ENCODE data around the gene KBTBD12. TPM values are rescaled to one million over a fixed set of nuclear protein-coding genes. Genes with fewer than 3 reads are reported as not detected.
"Not testable (repeated sequence)": the region's sequence is repeated elsewhere in the genome, so short reads cannot be mapped to it uniquely, and the experiment has no call there.

KBTBD12 gene
- total and polyA plus RNA-seq, 2 donors (not counting 1 experiment from before 2014, with no cell fraction given): not detected

DNA sequence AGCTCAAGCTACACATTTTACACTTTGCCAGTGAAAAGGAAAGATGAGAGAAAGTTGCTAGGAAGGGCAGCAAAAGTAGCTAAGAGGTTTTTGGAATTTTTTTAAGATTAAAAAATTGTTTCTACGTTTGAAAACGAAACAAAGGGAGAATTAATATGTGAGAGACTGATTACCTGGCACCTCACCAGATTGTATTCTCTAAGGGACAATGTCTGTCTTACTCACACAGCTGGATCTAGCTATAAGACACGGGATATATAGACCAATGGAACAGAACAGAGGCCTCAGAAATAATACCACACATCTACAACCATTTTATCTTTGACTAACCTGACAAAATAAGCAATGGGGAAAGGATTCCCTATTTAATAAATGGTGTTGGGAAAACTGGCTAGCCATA, 9.5 kb upstream of the KBTBD12 start:
- no peak overlapping the region for H2AFZ ChIP-seq (ENCODE audit: low read length)
- H3K9me3 ChIP-seq (ENCODE audit: control insufficient read depth, insufficient read depth, low read depth, low read length): no peaks in the 10 kb centered on the region
- DNase-seq (ENCODE audit: low read depth in 2 of 2): no peak
- no peak overlapping the region for H3K9ac ChIP-seq (ENCODE audit: insufficient read depth, low read length)
- H4K20me1 ChIP-seq (ENCODE audit: control insufficient read depth, extremely low read depth, insufficient read depth, low read length): no peaks in the 10 kb centered on the region
- H3K4me2 ChIP-seq (ENCODE audit: extremely low read depth, insufficient read depth, low read length): no peak overlapping the region
- H3K4me3 ChIP-seq (replicated peaks in 1 of 4; ENCODE audit: control extremely low read depth in 1 of 4, insufficient read depth in 1 of 4, low read depth in 3 of 4, low read length in 4 of 4): no peak overlapping the region
- no peaks in the 10 kb centered on the region for H3K79me2 ChIP-seq (ENCODE audit: control insufficient read depth, insufficient read depth, low read length)
- H3K4me1 ChIP-seq (ENCODE audit: control insufficient read depth, extremely low read depth, insufficient read depth, low read length): no peaks in the 10 kb centered on the region
- H3K27ac ChIP-seq (ENCODE audit: insufficient read depth, low read length): no peak overlapping the region
- no peak for TF ChIP-seq EZH2 (IDR thresholded peaks at IDR 0.05; ENCODE audit: low read length, missing control alignments)
- no peak for TF ChIP-seq CTCF (conservative IDR thresholded peaks at IDR 0.05 in 1 of 2, IDR thresholded peaks at IDR 0.05 in 1 of 2; ENCODE audit: low read depth in 1 of 2, low read length in 2 of 2)
- H3K36me3 ChIP-seq (ENCODE audit: control insufficient read depth, insufficient read depth, low read length): no peaks in the 10 kb centered on the region
- H3K27me3 ChIP-seq (ENCODE audit: control insufficient read depth, insufficient read depth, low read length): peaks cover 2% of the 10 kb centered on the region

DNA sequence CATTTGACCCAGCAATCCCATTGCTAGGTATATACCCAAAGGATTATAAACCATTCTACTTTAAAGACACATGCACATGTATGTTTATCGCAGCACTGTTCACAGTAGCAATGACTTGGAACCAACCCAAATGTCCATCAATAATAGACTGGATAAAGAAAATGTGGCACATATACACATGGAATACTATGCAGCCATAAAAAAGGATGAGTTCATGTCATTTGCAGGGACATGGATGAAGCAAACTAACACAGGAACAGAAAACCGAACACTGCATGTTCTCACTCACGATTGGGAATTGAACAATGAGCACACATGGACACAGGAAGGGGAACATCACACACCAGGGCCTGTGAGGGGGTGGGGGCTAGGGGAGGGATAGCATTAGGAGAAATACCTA, 8.4 kb upstream of the KBTBD12 start:
- not testable (repeated sequence) for H3K9me3 ChIP-seq (ENCODE audit: control insufficient read depth, insufficient read depth, low read depth, low read length); H3K79me2 ChIP-seq (ENCODE audit: control insufficient read depth, insufficient read depth, low read length); H4K20me1 ChIP-seq (ENCODE audit: control insufficient read depth, extremely low read depth, insufficient read depth, low read length); H3K4me3 ChIP-seq (replicated peaks in 1 of 4; ENCODE audit: control extremely low read depth in 1 of 4, insufficient read depth in 1 of 4, low read depth in 3 of 4, low read length in 4 of 4); DNase-seq (ENCODE audit: low read depth in 2 of 2); H3K4me2 ChIP-seq (ENCODE audit: extremely low read depth, insufficient read depth, low read length); H3K4me1 ChIP-seq (ENCODE audit: control insufficient read depth, extremely low read depth, insufficient read depth, low read length); H3K9ac ChIP-seq (ENCODE audit: insufficient read depth, low read length); H3K27me3 ChIP-seq (ENCODE audit: control insufficient read depth, insufficient read depth, low read length); H3K36me3 ChIP-seq (ENCODE audit: control insufficient read depth, insufficient read depth, low read length); H2AFZ ChIP-seq (ENCODE audit: low read length); H3K27ac ChIP-seq (ENCODE audit: insufficient read depth, low read length)

- Histone ChIP-seq H3K27me3 (ENCODE audit: control insufficient read depth, insufficient read depth, low read length) (peaks cover 10% of the 10 kb centered on the region), H2AFZ (ENCODE audit: low read length) (no peak overlapping the region), H3K79me2 (ENCODE audit: control insufficient read depth, insufficient read depth, low read length) (no peaks in the 10 kb centered on the region), H3K4me2 (ENCODE audit: extremely low read depth, insufficient read depth, low read length) (no peak overlapping the region), H3K9ac (ENCODE audit: insufficient read depth, low read length) (no peak overlapping the region), H3K36me3 (ENCODE audit: control insufficient read depth, insufficient read depth, low read length) (no peaks in the 10 kb centered on the region), H3K4me3 (replicated peaks in 1 of 4; ENCODE audit: control extremely low read depth in 1 of 4, insufficient read depth in 1 of 4, low read depth in 3 of 4, low read length in 4 of 4) (no peak overlapping the region), H3K9me3 (ENCODE audit: control insufficient read depth, insufficient read depth, low read depth, low read length) (no peaks in the 10 kb centered on the region), H4K20me1 (ENCODE audit: control insufficient read depth, extremely low read depth, insufficient read depth, low read length) (no peaks in the 10 kb centered on the region), H3K4me1 (ENCODE audit: control insufficient read depth, extremely low read depth, insufficient read depth, low read length) (no peaks in the 10 kb centered on the region), H3K27ac (ENCODE audit: insufficient read depth, low read length) (no peak overlapping the region)
- TF ChIP-seq EZH2 (IDR thresholded peaks at IDR 0.05; ENCODE audit: low read length, missing control alignments) (no peak), CTCF (conservative IDR thresholded peaks at IDR 0.05 in 1 of 2, IDR thresholded peaks at IDR 0.05 in 1 of 2; ENCODE audit: low read depth in 1 of 2, low read length in 2 of 2) (no peak)
- no peak for DNase-seq (ENCODE audit: low read depth in 2 of 2)
These were observed 6.8 kb upstream of the KBTBD12 start for GRCh38 chr3:127908202-127908601.

Data from fibroblast of lung (primary cell).